HepG2 (cell line): ENCODE results near the gene TP73. TPM values are rescaled to one million over a fixed set of nuclear protein-coding genes. Genes with fewer than 3 reads are reported as not detected.

Experiments used
- AHDC1 ChIP-seq: sonication (generic); formaldehyde crosslinking; IDR thresholded peaks from 2 replicates; pipeline ENCODE4 v1.5.1; 2020; ENCODE audit warnings: mild to moderate bottlenecking, missing genetic modification reagents, borderline replicate concordance
- CSRNP1 ChIP-seq: sonication (generic); formaldehyde crosslinking; IDR thresholded peaks from 2 replicates; pipeline ENCODE4 v1.8.1; 2023; ENCODE audit warnings: mild to moderate bottlenecking, missing genetic modification reagents
- HOXA3 ChIP-seq: sonication (generic); formaldehyde crosslinking; IDR thresholded peaks from 2 replicates; pipeline ENCODE4 v1.5.0; 2020; ENCODE audit warnings: missing genetic modification reagents
- PBX3 ChIP-seq: sonication (generic); formaldehyde crosslinking; IDR thresholded peaks from 2 replicates; pipeline ENCODE4 v1.8.1; 2023; ENCODE audit warnings: missing genetic modification reagents, inconsistent platforms, borderline replicate concordance
- SIN3A ChIP-seq: IDR thresholded peaks from 2 replicates; pipeline ENCODE4 v1.6.1; 2011; ENCODE audit warnings: low read depth, mild to moderate bottlenecking, control low read depth, low read length, borderline replicate concordance
- SP5 ChIP-seq: IDR thresholded peaks from 2 replicates; pipeline ENCODE4 v1.6.1; 2016; ENCODE audit warnings: low read depth, borderline replicate concordance
- SRY ChIP-seq: sonication (generic); formaldehyde crosslinking; IDR thresholded peaks from 2 replicates; pipeline ENCODE4 v1.8.0; 2022; ENCODE audit warnings: mild to moderate bottlenecking, missing genetic modification reagents
- TFDP1 ChIP-seq: IDR thresholded peaks from 2 replicates; pipeline ENCODE4 v1.6.1; 2016; ENCODE audit warnings: missing compliant biosample characterization, missing genetic modification reagents, borderline replicate concordance
- ZNF121 ChIP-seq: sonication (generic); formaldehyde crosslinking; IDR thresholded peaks from 2 replicates; pipeline ENCODE4 v1.5.0; 2020; ENCODE audit warnings: mild to moderate bottlenecking, missing genetic modification reagents
- ZNF329 ChIP-seq: sonication (generic); formaldehyde crosslinking; IDR thresholded peaks from 2 replicates; pipeline ENCODE4 v1.9.0; 2021; ENCODE audit warnings: low read depth, mild to moderate bottlenecking, missing genetic modification reagents
- ZNF431 ChIP-seq: sonication (generic); formaldehyde crosslinking; IDR thresholded peaks from 2 replicates; pipeline ENCODE4 v1.9.0; 2022; ENCODE audit warnings: missing genetic modification reagents, low read depth, mild to moderate bottlenecking, borderline replicate concordance
- ZNF547 ChIP-seq: sonication (generic); formaldehyde crosslinking; IDR thresholded peaks from 2 replicates; pipeline ENCODE4 v1.5.1; 2020; ENCODE audit warnings: mild to moderate bottlenecking, missing genetic modification reagents
- ZNF678 ChIP-seq: sonication (generic); formaldehyde crosslinking; IDR thresholded peaks from 2 replicates; pipeline ENCODE4 v1.4.0; 2020; ENCODE audit warnings: mild to moderate bottlenecking, missing genetic modification reagents
- ZNF777 ChIP-seq: sonication (generic); formaldehyde crosslinking; IDR thresholded peaks from 2 replicates; pipeline ENCODE4 v1.4.0; 2020; ENCODE audit warnings: missing genetic modification reagents
- polyA plus RNA-seq, 8 experiments: library from polyadenylated mRNA; depleted of rRNA in 3 of 8; stranded (reverse) in 7 of 8; unstranded in 1 of 8; fragments of >200 nt; fragmentation: Illumina TruSeq in 4 of 8; extraction: Trizol in 4 of 8; gene quantifications; 2 replicates each; pipeline versions ENCODE4 v1.2.1 to v1.2.3, GENCODE V29; 2011 to 2016; ENCODE audit warnings: low read depth in 4 of 8, missing spikeins in 1 of 8, mixed read lengths in 1 of 8; ENCODE audit not compliant: insufficient read depth in 1 of 8
- total RNA-seq, 5 experiments: library from RNA; depleted of rRNA; stranded (reverse); fragments of >200 nt; fragmentation: Illumina TruSeq; extraction: Trizol; gene quantifications; 2 replicates each; pipeline ENCODE4 v1.2.3, GENCODE V29; 2016; ENCODE audit warnings: low read depth in 1 of 5
- TF ChIP-seq, protein P1 (sequence below): sonication (generic); formaldehyde crosslinking; IDR thresholded peaks from 2 replicates; pipeline ENCODE4 v1.4.0; 2020; ENCODE audit warnings: missing genetic modification reagents, borderline replicate concordance
- TF ChIP-seq, protein P2 (sequence below): sonication (generic); IDR thresholded peaks from 2 replicates; pipeline ENCODE4 v1.6.1; 2016; ENCODE audit warnings: low read depth, borderline replicate concordance

The TP73 gene
- total and polyA plus RNA-seq, 2 of the 13 experiments (the other 11 are each of a cell fraction or from before 2014, with no cell fraction given), result 0.49 to 1.1 TPM

DNA sequence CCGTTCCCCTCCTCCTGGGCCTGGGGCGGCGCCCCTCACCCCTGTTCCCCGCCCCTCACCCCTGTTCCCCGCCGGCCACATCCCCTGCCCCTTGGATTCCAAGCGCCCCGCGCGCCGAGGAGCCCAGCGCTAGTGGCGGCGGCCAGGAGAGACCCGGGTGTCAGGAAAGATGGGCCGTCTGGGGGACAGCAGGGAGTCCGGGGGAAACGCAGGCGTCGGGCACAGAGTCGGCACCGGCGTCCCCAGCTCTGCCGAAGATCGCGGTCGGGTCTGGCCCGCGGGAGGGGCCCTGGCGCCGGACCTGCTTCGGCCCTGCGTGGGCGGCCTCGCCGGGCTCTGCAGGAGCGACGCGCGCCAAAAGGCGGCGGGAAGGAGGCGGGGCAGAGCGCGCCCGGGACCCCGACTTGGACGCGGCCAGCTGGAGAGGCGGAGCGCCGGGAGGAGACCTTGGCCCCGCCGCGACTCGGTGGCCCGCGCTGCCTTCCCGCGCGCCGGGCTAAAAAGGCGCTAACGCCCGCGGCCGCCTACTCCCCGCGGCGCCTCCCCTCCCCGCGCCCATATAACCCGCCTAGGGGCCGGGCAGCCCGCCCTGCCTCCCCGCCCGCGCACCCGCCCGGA lies at the start of gene TP73 (continued):
- TF ChIP-seq AHDC1 (CRISPR knock-in tag) (no peak), SIN3A (0 out of 2 replicates have a peak, but pooled peaks have one; percentile 8), CSRNP1 (CRISPR knock-in tag) (no peak), ZNF121 (CRISPR knock-in tag) (peak; percentile 86), ZNF777 (peak; percentile 78; the same call in 1 of the 2 replicates), ZNF431 (CRISPR knock-in tag) (0 out of 2 replicates have a peak, but pooled peaks have one; percentile 23), SP5 (CRISPR knock-in tag) (0 out of 2 replicates have a peak, but pooled peaks have one; percentile 37), ZNF329 (CRISPR knock-in tag) (0 out of 2 replicates have a peak, but pooled peaks have one; percentile 48), ZNF547 (CRISPR knock-in tag) (peak; percentile 29; the same call in 1 of the 2 replicates), SRY (CRISPR knock-in tag) (0 out of 2 replicates have a peak, but pooled peaks have one; percentile 34), ZNF678 (CRISPR knock-in tag) (peak; percentile 23; the same call in 1 of the 2 replicates), PBX3 (CRISPR knock-in tag) (no peak), HOXA3 (CRISPR knock-in tag) (0 out of 2 replicates have a peak, but pooled peaks have one; percentile 11), TFDP1 (CRISPR knock-in tag) (peak; percentile 66; the same call in 1 of the 2 replicates)
- TF ChIP-seq, protein P1, sequence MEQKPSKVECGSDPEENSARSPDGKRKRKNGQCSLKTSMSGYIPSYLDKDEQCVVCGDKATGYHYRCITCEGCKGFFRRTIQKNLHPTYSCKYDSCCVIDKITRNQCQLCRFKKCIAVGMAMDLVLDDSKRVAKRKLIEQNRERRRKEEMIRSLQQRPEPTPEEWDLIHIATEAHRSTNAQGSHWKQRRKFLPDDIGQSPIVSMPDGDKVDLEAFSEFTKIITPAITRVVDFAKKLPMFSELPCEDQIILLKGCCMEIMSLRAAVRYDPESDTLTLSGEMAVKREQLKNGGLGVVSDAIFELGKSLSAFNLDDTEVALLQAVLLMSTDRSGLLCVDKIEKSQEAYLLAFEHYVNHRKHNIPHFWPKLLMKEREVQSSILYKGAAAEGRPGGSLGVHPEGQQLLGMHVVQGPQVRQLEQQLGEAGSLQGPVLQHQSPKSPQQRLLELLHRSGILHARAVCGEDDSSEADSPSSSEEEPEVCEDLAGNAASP (CRISPR knock-in tag), result no peak
- TF ChIP-seq, protein P2, sequence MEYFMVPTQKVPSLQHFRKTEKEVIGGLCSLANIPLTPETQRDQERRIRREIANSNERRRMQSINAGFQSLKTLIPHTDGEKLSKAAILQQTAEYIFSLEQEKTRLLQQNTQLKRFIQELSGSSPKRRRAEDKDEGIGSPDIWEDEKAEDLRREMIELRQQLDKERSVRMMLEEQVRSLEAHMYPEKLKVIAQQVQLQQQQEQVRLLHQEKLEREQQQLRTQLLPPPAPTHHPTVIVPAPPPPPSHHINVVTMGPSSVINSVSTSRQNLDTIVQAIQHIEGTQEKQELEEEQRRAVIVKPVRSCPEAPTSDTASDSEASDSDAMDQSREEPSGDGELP, result peak; percentile 48; the same call in 1 of the 2 replicates
